ENCODE results near the gene OAF. TPM values are rescaled to one million over a fixed set of nuclear protein-coding genes. Genes with fewer than 3 reads are reported as not detected.

OAF gene
- total RNA-seq, 2 donors from 2014 or later: 142 to 152 TPM

GRCh38 chr11:120226242-120226641 lies 15.4 kb downstream of the OAF start:
- H3K4me1 ChIP-seq: no peaks in the 10 kb centered on the region

GRCh38 chr11:120226714-120227113 lies 15.9 kb downstream of the OAF start:
- no peaks in the 10 kb centered on the region for H3K9me3 ChIP-seq
- H3K36me3 ChIP-seq: no peaks in the 10 kb centered on the region
- H3K27me3 ChIP-seq: no peaks in the 10 kb centered on the region
- no peak overlapping the region for H3K9ac ChIP-seq (ENCODE audit: low read depth in 2 of 2, low read length in 2 of 2)
- no peak for TF ChIP-seq CTCF (IDR thresholded peaks at IDR 0.05)
- H3K4me1 ChIP-seq: no peaks in the 10 kb centered on the region
- intact Hi-C loops (cut with DNase I): no loop called here
- no peak for DNase-seq
- H3K4me3 ChIP-seq: no peak overlapping the region
- H3K27ac ChIP-seq: no peak overlapping the region

More at GRCh38 chr11:120226242-120226641, 15.4 kb downstream of the OAF start:
- Histone ChIP-seq H3K27ac (no peak overlapping the region), H3K27me3 (no peaks in the 10 kb centered on the region), H3K4me3 (no peak overlapping the region), H3K36me3 (no peaks in the 10 kb centered on the region), H3K9ac (ENCODE audit: low read depth in 2 of 2, low read length in 2 of 2) (no peak overlapping the region), H3K9me3 (no peaks in the 10 kb centered on the region)
- no peak for TF ChIP-seq CTCF (IDR thresholded peaks at IDR 0.05)
- DNase-seq: no peak
- intact Hi-C loops (cut with DNase I): no loop called here

- no peaks in the 10 kb centered on the region for H3K36me3 ChIP-seq
- intact Hi-C loops (cut with DNase I): no loop called here
- H3K4me1 ChIP-seq: no peaks in the 10 kb centered on the region
- H3K27ac ChIP-seq: no peak overlapping the region
- no peak for TF ChIP-seq CTCF (IDR thresholded peaks at IDR 0.05)
- H3K27me3 ChIP-seq: no peaks in the 10 kb centered on the region
- H3K9me3 ChIP-seq: no peaks in the 10 kb centered on the region
- no peak for DNase-seq
- H3K9ac ChIP-seq (ENCODE audit: low read depth in 2 of 2, low read length in 2 of 2): no peak overlapping the region
- no peak overlapping the region for H3K4me3 ChIP-seq
Observed at GRCh38 chr11:120227228-120227852, 16.5 kb downstream of the OAF start.

GRCh38 chr11:120228794-120229384 lies 18.1 kb downstream of the OAF start:
- intact Hi-C loops (cut with DNase I): loop anchor here (1.0 kb wide), 1 partner anchor 57 kb away; no protein-coding TSS in a partner anchor
- no peak for DNase-seq
- Histone ChIP-seq H3K4me1 (peaks cover 3% of the 10 kb centered on the region), H3K4me3 (no peak overlapping the region), H3K27me3 (no peaks in the 10 kb centered on the region), H3K36me3 (no peaks in the 10 kb centered on the region), H3K9me3 (no peaks in the 10 kb centered on the region), H3K27ac (no peak overlapping the region), H3K9ac (ENCODE audit: low read depth in 2 of 2, low read length in 2 of 2) (no peak overlapping the region)
- no peak for TF ChIP-seq CTCF (IDR thresholded peaks at IDR 0.05)

GRCh38 chr11:120229451-120230424 lies 18.9 kb downstream of the OAF start:
- Histone ChIP-seq H3K9me3 (no peaks in the 10 kb centered on the region), H3K27me3 (no peaks in the 10 kb centered on the region), H3K27ac (no peak overlapping the region), H3K9ac (ENCODE audit: low read depth in 2 of 2, low read length in 2 of 2) (no peak overlapping the region), H3K4me1 (peaks cover 3% of the 10 kb centered on the region), H3K4me3 (no peak overlapping the region), H3K36me3 (no peaks in the 10 kb centered on the region)
- intact Hi-C loops (cut with DNase I): loop anchor here (1.0 kb wide), 1 partner anchor 57 kb away; no protein-coding TSS in a partner anchor
- no peak for DNase-seq
- TF ChIP-seq CTCF (IDR thresholded peaks at IDR 0.05): peak; percentile 43
